ENCODE measurements around the gene SMCO2. TPM values are rescaled to one million over a fixed set of nuclear protein-coding genes. Genes with fewer than 3 reads are reported as not detected.

The SMCO2 gene
- total RNA-seq, 1 experiment from 2014 or later = 1.7 TPM

DNA sequence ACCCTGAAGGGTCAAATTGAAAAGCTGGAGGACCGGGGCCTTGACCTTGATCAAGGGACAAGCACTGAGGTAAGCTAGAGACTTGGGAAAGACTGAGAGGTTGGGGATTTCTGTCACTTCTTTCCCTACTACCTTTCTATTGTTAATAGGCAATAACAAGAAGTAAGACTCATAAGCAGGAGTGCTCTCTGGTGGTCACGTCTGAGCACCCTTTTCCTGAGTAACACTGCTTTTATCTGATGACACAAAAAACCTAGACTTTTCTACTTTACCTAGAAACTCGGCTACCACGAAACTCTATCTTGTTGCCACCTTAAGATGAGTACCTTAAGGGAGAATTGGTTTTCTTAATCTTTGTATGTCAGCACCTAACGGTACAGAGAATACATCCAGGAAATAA, 41.9 kb downstream of the SMCO2 start:
- Histone ChIP-seq H3K9ac (ENCODE audit: low read length) (no peak overlapping the region), H3K9me3 (ENCODE audit: low read length) (no peaks in the 10 kb centered on the region), H3K4me3 (ENCODE audit: low read length) (no peak overlapping the region), H3F3A (ENCODE audit: low read length, unreplicated experiment) (no peaks in the 10 kb centered on the region), H3K4me2 (ENCODE audit: low read length) (no peak overlapping the region), H3K4me1 (ENCODE audit: insufficient read depth, low read length) (peaks cover 3% of the 10 kb centered on the region; the same call in 1 of the 2 replicates), H3K27me3 (ENCODE audit: low read length) (no peaks in the 10 kb centered on the region), H2AFZ (ENCODE audit: low read length) (no peak overlapping the region), H3K79me2 (ENCODE audit: low read length) (no peaks in the 10 kb centered on the region), H3K9me2 (replicated peaks; ENCODE audit: low read length) (no peaks in the 10 kb centered on the region), H4K20me1 (ENCODE audit: low read length) (no peaks in the 10 kb centered on the region), H3K27ac (ENCODE audit: low read length) (no peak overlapping the region), H3K36me3 (ENCODE audit: low read depth, low read length) (no peaks in the 10 kb centered on the region)
- DNase-seq (peak; percentile 22), ATAC-seq (peak; percentile 65; the same call in 1 of the 2 replicates)
- TF ChIP-seq, protein P1, sequence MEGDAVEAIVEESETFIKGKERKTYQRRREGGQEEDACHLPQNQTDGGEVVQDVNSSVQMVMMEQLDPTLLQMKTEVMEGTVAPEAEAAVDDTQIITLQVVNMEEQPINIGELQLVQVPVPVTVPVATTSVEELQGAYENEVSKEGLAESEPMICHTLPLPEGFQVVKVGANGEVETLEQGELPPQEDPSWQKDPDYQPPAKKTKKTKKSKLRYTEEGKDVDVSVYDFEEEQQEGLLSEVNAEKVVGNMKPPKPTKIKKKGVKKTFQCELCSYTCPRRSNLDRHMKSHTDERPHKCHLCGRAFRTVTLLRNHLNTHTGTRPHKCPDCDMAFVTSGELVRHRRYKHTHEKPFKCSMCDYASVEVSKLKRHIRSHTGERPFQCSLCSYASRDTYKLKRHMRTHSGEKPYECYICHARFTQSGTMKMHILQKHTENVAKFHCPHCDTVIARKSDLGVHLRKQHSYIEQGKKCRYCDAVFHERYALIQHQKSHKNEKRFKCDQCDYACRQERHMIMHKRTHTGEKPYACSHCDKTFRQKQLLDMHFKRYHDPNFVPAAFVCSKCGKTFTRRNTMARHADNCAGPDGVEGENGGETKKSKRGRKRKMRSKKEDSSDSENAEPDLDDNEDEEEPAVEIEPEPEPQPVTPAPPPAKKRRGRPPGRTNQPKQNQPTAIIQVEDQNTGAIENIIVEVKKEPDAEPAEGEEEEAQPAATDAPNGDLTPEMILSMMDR (conservative IDR thresholded peaks at IDR 0.05; ENCODE audit: low read depth, low read length) = peak; percentile 46; the same call in 1 of the 2 replicates
- TF ChIP-seq EZH2 (IDR thresholded peaks at IDR 0.05; ENCODE audit: low read length, unreplicated experiment) (no peak), EZH2phosphoT487 (IDR thresholded peaks at IDR 0.05; ENCODE audit: borderline replicate concordance, low read length) (no peak)
- intact Hi-C loops (cut with micrococcal nuclease) = loop anchor here (10.0 kb wide), 1 partner anchor 54 kb away; no protein-coding TSS in a partner anchor
- no TSS peak for BruUV-seq (replicated peaks)
- CTCF ChIA-PET = interaction anchor here (0.7 kb wide), 1 partner anchor 243 kb away, joined by 3 read pairs; no protein-coding TSS in a partner anchor
- POLR2A ChIA-PET (ENCODE audit: unreplicated experiment) = interaction anchor here (0.7 kb wide), 1 partner anchor 98 kb away, joined by 3 read pairs; no protein-coding TSS in a partner anchor

DNA sequence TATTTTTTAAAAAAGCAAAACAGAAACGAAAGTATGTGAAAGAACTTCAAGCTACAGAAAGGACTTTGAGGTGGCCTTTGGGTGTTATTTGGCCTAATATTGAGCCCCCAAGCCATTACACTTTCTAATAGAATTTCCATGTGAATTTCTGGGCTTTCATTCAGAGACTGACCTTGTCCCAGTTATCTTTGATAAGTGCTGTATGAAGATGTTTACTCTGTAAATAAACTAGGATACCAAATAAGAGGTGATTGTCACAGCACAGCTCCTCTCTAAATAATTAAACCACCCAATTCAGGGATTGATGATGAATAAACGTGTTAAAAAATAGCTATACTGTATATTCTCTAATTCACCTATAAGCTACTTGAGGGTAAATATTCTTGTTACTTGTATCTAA, 44.7 kb downstream of the SMCO2 start:
- POLR2A ChIA-PET (ENCODE audit: unreplicated experiment) = interaction anchor here (0.6 kb wide), 1 partner anchor 20 kb away, joined by 5 read pairs; no protein-coding TSS in a partner anchor
- BruUV-seq (replicated peaks) = no TSS peak

More for the DNA sequence above, 44.7 kb downstream of the SMCO2 start:
- ATAC-seq (no peak), DNase-seq (no peak)
- Histone ChIP-seq H3K4me3 (ENCODE audit: low read length) (no peak overlapping the region), H3F3A (ENCODE audit: low read length, unreplicated experiment) (no peaks in the 10 kb centered on the region), H3K9me2 (replicated peaks; ENCODE audit: low read length) (no peaks in the 10 kb centered on the region), H2AFZ (ENCODE audit: low read length) (no peak overlapping the region), H3K27ac (ENCODE audit: low read length) (no peak overlapping the region), H3K36me3 (ENCODE audit: low read depth, low read length) (no peaks in the 10 kb centered on the region), H4K20me1 (ENCODE audit: low read length) (no peaks in the 10 kb centered on the region), H3K4me1 (ENCODE audit: insufficient read depth, low read length) (peaks cover 4% of the 10 kb centered on the region; the same call in 1 of the 2 replicates), H3K4me2 (ENCODE audit: low read length) (no peak overlapping the region), H3K9me3 (ENCODE audit: low read length) (no peaks in the 10 kb centered on the region), H3K79me2 (ENCODE audit: low read length) (no peaks in the 10 kb centered on the region), H3K27me3 (ENCODE audit: low read length) (no peaks in the 10 kb centered on the region), H3K9ac (ENCODE audit: low read length) (no peak overlapping the region)
- intact Hi-C loops (cut with micrococcal nuclease) = no loop called here
- TF ChIP-seq EZH2 (IDR thresholded peaks at IDR 0.05; ENCODE audit: low read length, unreplicated experiment) = no peak
- no peak for TF ChIP-seq EZH2phosphoT487 (IDR thresholded peaks at IDR 0.05; ENCODE audit: borderline replicate concordance, low read length)
- TF ChIP-seq, protein P1 (conservative IDR thresholded peaks at IDR 0.05; ENCODE audit: low read depth, low read length) = no peak
- CTCF ChIA-PET = no interaction called here
